H1 (cell line): ENCODE results near the gene FAM193B. TPM values are rescaled to one million over a fixed set of nuclear protein-coding genes. Genes with fewer than 3 reads are reported as not detected.
A peak's percentile ranks its signal among the peaks of the same experiment; 100 is the strongest.

Source experiments
- CTCF ChIA-PET: fragments of 300-600 bp; sonication (Branson Sonifier 250); formaldehyde crosslinking; loops from one replicate; lab custom pipeline; 2021; ENCODE audit not compliant: partially characterized antibody; lab: Charles Lee
- POLR2A ChIA-PET: fragments of 300-600 bp; sonication (Branson Sonifier 250); formaldehyde crosslinking; loops from one replicate; lab custom pipeline; 2021; ENCODE audit warnings: inconsistent platforms; ENCODE audit not compliant: partially characterized antibody; lab: Charles Lee
- DNase-seq, 2 experiments: peaks; one replicate each; pipeline versions ENCODE4 v3.0.0 to v3.0.0-alpha.2; 2010 to 2022; ENCODE audit warnings: low spot score in 2 of 2, low read depth in 1 of 2, mixed read lengths in 1 of 2
- FAIRE-seq: peaks from 2 replicates; lab custom pipeline; 2011; peaks lifted over from hg19 to GRCh38; lab: Jason Lieb, UNC
- H2AFZ ChIP-seq: 2 replicates; pipeline ENCODE4 v1.8.1; 2012; ENCODE audit warnings: low read length, inconsistent platforms
- H2AK5ac ChIP-seq: 2 replicates; pipeline ENCODE4 v1.6.1; 2013; ENCODE audit warnings: low read depth, low read length
- H2BK120ac ChIP-seq: replicated peaks from 2 replicates; pipeline ENCODE3; 2013; ENCODE audit warnings: low read depth, low read length, inconsistent platforms
- H2BK12ac ChIP-seq: 2 replicates; pipeline ENCODE4 v1.6.1; 2013; ENCODE audit warnings: low read depth, low read length
- H2BK15ac ChIP-seq: 2 replicates; pipeline ENCODE4 v1.6.1; 2013; ENCODE audit warnings: low read length
- H2BK20ac ChIP-seq: 2 replicates; pipeline ENCODE4 v1.6.1; 2013; ENCODE audit warnings: low read length
- H2BK5ac ChIP-seq: 2 replicates; pipeline ENCODE4 v1.6.1; 2013; ENCODE audit warnings: low read depth, low read length
- H3K14ac ChIP-seq: 2 replicates; pipeline ENCODE4 v1.6.1; 2013; ENCODE audit warnings: inconsistent platforms; ENCODE audit not compliant: insufficient read length
- H3K18ac ChIP-seq: 2 replicates; pipeline ENCODE4 v1.6.1; 2013; ENCODE audit warnings: low read length; ENCODE audit errors: extremely low read depth
- H3K23ac ChIP-seq: 2 replicates; pipeline ENCODE4 v1.6.1; 2013; ENCODE audit warnings: inconsistent platforms; ENCODE audit not compliant: insufficient read length
- H3K23me2 ChIP-seq: 2 replicates; pipeline ENCODE4 v1.6.1; 2013; ENCODE audit warnings: low read depth, low read length
- H3K27ac ChIP-seq: 2 replicates; pipeline ENCODE4 v1.6.1; 2011; ENCODE audit warnings: low read depth, low read length, inconsistent platforms
- H3K27me3 ChIP-seq, 4 experiments: replicated peaks in 1 of 4; 1 replicate in 1 of 4; 2 replicates in 3 of 4; pipeline versions ENCODE4 v1.6.1 to v1.8.1; 2011 to 2013; ENCODE audit warnings: low read length in 3 of 4, mild to moderate bottlenecking in 3 of 4, inconsistent platforms in 2 of 4, mixed read lengths in 2 of 4, moderate library complexity in 1 of 4; ENCODE audit not compliant: control insufficient read depth in 3 of 4, insufficient read depth in 3 of 4; ENCODE audit errors: extremely low read depth in 1 of 4
- H3K36me3 ChIP-seq, 4 experiments: 2 replicates each; pipeline versions ENCODE4 v1.6.1 to v1.8.1; 2011 to 2013; ENCODE audit warnings: mild to moderate bottlenecking in 4 of 4, low read length in 3 of 4, moderate library complexity in 2 of 4, control low read depth in 1 of 4, inconsistent platforms in 1 of 4; ENCODE audit not compliant: insufficient read depth in 4 of 4, control insufficient read depth in 2 of 4
- H3K4ac ChIP-seq: replicated peaks from 2 replicates; pipeline ENCODE3; 2013; ENCODE audit warnings: low read length, low read depth, mixed read lengths, inconsistent platforms; ENCODE audit not compliant: insufficient read length
- H3K4me1 ChIP-seq, 4 experiments: replicated peaks in 1 of 4; 1 replicate in 1 of 4; 2 replicates in 3 of 4; pipeline versions ENCODE4 v1.6.1 to v1.8.1; 2011 to 2013; ENCODE audit warnings: low read length in 3 of 4, inconsistent platforms in 2 of 4, mixed read lengths in 1 of 4; ENCODE audit not compliant: insufficient read depth in 4 of 4, control insufficient read depth in 3 of 4
- H3K4me2 ChIP-seq, 2 experiments: 2 replicates each; pipeline versions ENCODE4 v1.6.1 to v1.8.1; 2011 to 2013; ENCODE audit warnings: low read depth in 2 of 2, low read length in 2 of 2, control low read depth in 1 of 2, inconsistent platforms in 1 of 2, mild to moderate bottlenecking in 1 of 2; ENCODE audit not compliant: insufficient read depth in 1 of 2
- H3K4me3 ChIP-seq, 4 experiments: fragments of 200-600, 300-600 bp in 1 of 4; sonication (generic), shearing (Covaris generic), sonication (Bioruptor Twin) in 1 of 4; 2 replicates each; pipeline versions ENCODE4 v1.5.1 to v1.8.1; 2011 to 2016; ENCODE audit warnings: low read length in 4 of 4, low read depth in 3 of 4, control low read depth in 2 of 4, inconsistent platforms in 2 of 4, mild to moderate bottlenecking in 2 of 4, mixed read lengths in 1 of 4, moderate library complexity in 1 of 4; ENCODE audit not compliant: insufficient read depth in 2 of 4; ENCODE audit errors: extremely low read depth in 1 of 4
- H3K56ac ChIP-seq: replicated peaks from 2 replicates; pipeline ENCODE3; 2013; ENCODE audit warnings: low read depth, mild to moderate bottlenecking, mixed read lengths, low read length, inconsistent platforms; ENCODE audit not compliant: insufficient read length
- H3K79me1 ChIP-seq: 2 replicates; pipeline ENCODE4 v1.6.1; 2013; ENCODE audit warnings: low read depth, low read length, control low read depth
- H3K79me2 ChIP-seq, 2 experiments: 2 replicates each; pipeline versions ENCODE4 v1.6.1 to v1.8.1; 2012 to 2013; ENCODE audit warnings: low read length in 2 of 2, mild to moderate bottlenecking in 2 of 2, inconsistent platforms in 1 of 2; ENCODE audit not compliant: insufficient read depth in 2 of 2, control insufficient read depth in 1 of 2
- H3K9ac ChIP-seq, 4 experiments: replicated peaks in 1 of 4; 1 replicate in 1 of 4; 2 replicates in 3 of 4; pipeline versions ENCODE4 v1.6.1 to v1.8.1; 2011 to 2013; ENCODE audit warnings: low read depth in 3 of 4, low read length in 3 of 4, control low read depth in 2 of 4, mild to moderate bottlenecking in 2 of 4, moderate library complexity in 2 of 4, inconsistent platforms in 1 of 4; ENCODE audit errors: extremely low read depth in 1 of 4
- H3K9me3 ChIP-seq, 2 experiments: 2 replicates each; pipeline versions ENCODE4 v1.6.1 to v1.8.1; 2012 to 2013; ENCODE audit warnings: mild to moderate bottlenecking in 2 of 2, moderate library complexity in 2 of 2, control low read depth in 1 of 2, inconsistent platforms in 1 of 2, low read depth in 1 of 2, low read length in 1 of 2, mixed read lengths in 1 of 2; ENCODE audit not compliant: insufficient read depth in 2 of 2
- H4K20me1 ChIP-seq, 2 experiments: replicated peaks in 1 of 2; 2 replicates each; pipeline versions ENCODE3 to v1.8.1; 2011 to 2013; ENCODE audit warnings: inconsistent platforms in 2 of 2, low read length in 2 of 2, mild to moderate bottlenecking in 1 of 2; ENCODE audit not compliant: insufficient read depth in 2 of 2, control insufficient read depth in 1 of 2
- H4K5ac ChIP-seq: 2 replicates; pipeline ENCODE4 v1.6.1; 2013; ENCODE audit warnings: low read length, low read depth, mixed read lengths, inconsistent platforms; ENCODE audit not compliant: insufficient read length
- H4K8ac ChIP-seq: 2 replicates; pipeline ENCODE4 v1.8.0; 2013; ENCODE audit warnings: mild to moderate bottlenecking, moderate library complexity, low read length, inconsistent platforms; ENCODE audit not compliant: insufficient read depth; ENCODE audit errors: extremely low read depth
- H4K91ac ChIP-seq: replicated peaks from 2 replicates; pipeline ENCODE3; 2013; ENCODE audit warnings: low read length, mixed read lengths, inconsistent platforms; ENCODE audit not compliant: insufficient read length
- EZH2 ChIP-seq: fragments of 200-600 bp; sonication (generic); IDR thresholded peaks from 2 replicates; pipeline ENCODE4 v1.7.1; 2012; ENCODE audit warnings: low read depth, mild to moderate bottlenecking, moderate library complexity, low read length, inconsistent platforms; ENCODE audit not compliant: severe bottlenecking
- POLR2AphosphoS5 ChIP-seq: IDR thresholded peaks from 2 replicates; pipeline ENCODE4 v1.6.1; 2011; ENCODE audit warnings: low read depth, low read length
- WGBS, 2 experiments: shearing (Covaris generic) in 1 of 2; methylation state at CpG; one replicate each; pipeline versions ENCODE4 v1.1.6 to v1.1.7; 2013 to 2015; ENCODE audit warnings: low lambda C conversion rate in 2 of 2, mixed read lengths in 2 of 2, inconsistent platforms in 1 of 2, low coverage in 1 of 2, missing lambda C conversion rate in 1 of 2; ENCODE audit not compliant: insufficient replicate concordance in 2 of 2, insufficient coverage in 1 of 2, insufficient read length in 1 of 2; ENCODE audit errors: extremely low coverage in 1 of 2, missing lambda C conversion rate in 1 of 2; 5-methylcytosine and 5-hydroxymethylcytosine counted together
- polyA plus RNA-seq, 7 experiments: library from polyadenylated mRNA; depleted of rRNA in 3 of 7; stranded (reverse) in 5 of 7; unstranded in 2 of 7; fragments of >200 nt in 5 of 7; fragments of 200-250 nt in 2 of 7; gene quantifications; 1 replicate in 5 of 7; 2 replicates in 1 of 7; 4 replicates in 1 of 7; pipeline versions ENCODE4 v1.2.1 to v1.2.3, GENCODE V29; 2011 to 2013; ENCODE audit warnings: missing spikeins in 2 of 7, mixed read lengths in 2 of 7
- total RNA-seq: library from RNA; stranded (reverse); fragmentation: NEBNext Ultra II Directional; extraction: Animal tissue kit (Norgen Biotek cat#: 25700); gene quantifications from 2 replicates; pipeline ENCODE4 v1.2.1, GENCODE V29; 2021

The FAM193B gene
- total and polyA plus RNA-seq, 2 of the 8 experiments (the other 6 are each of a cell fraction or from before 2014, with no cell fraction given), result 49.9 to 69.8 TPM

DNA sequence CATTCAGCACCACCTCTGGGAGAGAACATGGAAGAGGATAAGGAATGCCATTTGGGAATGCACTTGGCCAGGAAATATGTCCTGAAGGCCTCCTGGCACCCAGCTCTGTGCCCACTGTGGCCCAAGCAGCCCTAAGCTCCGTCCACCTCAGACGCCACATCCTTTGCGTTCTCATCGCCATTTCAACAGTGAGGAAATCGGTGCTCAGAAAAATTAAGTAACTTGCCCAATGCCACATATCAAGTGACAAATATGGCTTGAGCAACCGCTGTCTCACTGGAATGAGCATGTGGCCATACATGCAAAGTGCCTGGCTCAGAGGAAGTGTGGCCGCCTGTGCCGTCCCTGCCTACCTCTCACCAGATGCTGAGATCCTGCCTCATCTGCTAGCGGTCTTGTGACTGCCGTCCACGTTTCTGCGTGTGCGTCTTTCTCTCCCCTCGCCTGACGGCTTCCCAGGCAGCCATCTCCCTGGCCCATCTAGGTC lies 43.8 kb downstream of the FAM193B start:
- no peak overlapping the region for H4K5ac ChIP-seq
- no peak overlapping the region for H2BK15ac ChIP-seq
- H3K4ac ChIP-seq, result no peak overlapping the region
- no peak overlapping the region for H3K4me2 ChIP-seq
- no peak overlapping the region for H3K23ac ChIP-seq
- H3K27ac ChIP-seq, result no peak overlapping the region
- WGBS, 2 experiments, result 95% methylated on average over 14 of the region's 15 CpGs; no CpG with 5 or more reads in 1 of the 2 experiments
- H3K36me3 ChIP-seq, result peaks cover 26 to 48% (median 47%) of the 10 kb centered on the region in 4 experiments
- H2BK20ac ChIP-seq, result no peak overlapping the region
- no peak overlapping the region for H2AFZ ChIP-seq
- FAIRE-seq, result no peak
- H3K4me1 ChIP-seq, result peaks cover under 1 to 12% (median 9%) of the 10 kb centered on the region in 4 experiments; a peak in 6 of 7 replicates
- no peak overlapping the region; the same call in 1 of the 2 replicates for H2BK5ac ChIP-seq
- no peak overlapping the region for H3K14ac ChIP-seq
- H4K8ac ChIP-seq, result no peak overlapping the region
- H3K4me3 ChIP-seq, result no peak overlapping the region
- DNase-seq, result no peak
- 0 out of 2 replicates have a peak, but pooled peaks cover 2% of the 10 kb centered on the region for H3K79me1 ChIP-seq
- H2BK120ac ChIP-seq, result no peak overlapping the region
- no peak overlapping the region for H3K56ac ChIP-seq
- peaks cover 0 to under 1% of the 10 kb centered on the region in 2 experiments; a peak in 1 of 4 replicates for H3K79me2 ChIP-seq
- H3K9ac ChIP-seq, result no peak overlapping the region
- peaks cover 0 to 17% of the 10 kb centered on the region in 2 experiments for H4K20me1 ChIP-seq
- no peaks in the 10 kb centered on the region for H3K23me2 ChIP-seq
- ChIA-PET CTCF (interaction anchor here (0.6 to 20.8 kb wide), 5 partner anchors 10 to 1465 kb away, joined by 3 to 306 read pairs (median 3); partner anchors contain the start of gene PDLIM7), POLR2A (interaction anchor here (0.7 to 65.5 kb wide), 4 partner anchors 14 to 43 kb away, joined by 3 to 3349 read pairs (median 6); partner anchors contain the start of genes DBN1, FAM193B, PDLIM7 and PRR7)
- H4K91ac ChIP-seq, result no peak overlapping the region
- no peak overlapping the region for H2BK12ac ChIP-seq
- no peak for TF ChIP-seq EZH2
- 0 out of 2 replicates have a peak, but pooled peaks have one; percentile 19 for TF ChIP-seq POLR2AphosphoS5
- no peaks in the 10 kb centered on the region for H3K9me3 ChIP-seq
- no peaks in the 10 kb centered on the region for H3K27me3 ChIP-seq
- H3K18ac ChIP-seq, result no peak overlapping the region
- H2AK5ac ChIP-seq, result peak overlapping the region; percentile 75; the same call in 1 of the 2 replicates
